CD4-positive, alpha-beta T cell treated with Interleukin-1 beta for 1 hour (primary cell): ENCODE data around the gene HIVEP2.

Experiments used
- DNase-seq, 2 donors: peaks; one replicate each; pipeline ENCODE4 v3.0.0-alpha.2; 2020 to 2022

HIVEP2 gene

DNA sequence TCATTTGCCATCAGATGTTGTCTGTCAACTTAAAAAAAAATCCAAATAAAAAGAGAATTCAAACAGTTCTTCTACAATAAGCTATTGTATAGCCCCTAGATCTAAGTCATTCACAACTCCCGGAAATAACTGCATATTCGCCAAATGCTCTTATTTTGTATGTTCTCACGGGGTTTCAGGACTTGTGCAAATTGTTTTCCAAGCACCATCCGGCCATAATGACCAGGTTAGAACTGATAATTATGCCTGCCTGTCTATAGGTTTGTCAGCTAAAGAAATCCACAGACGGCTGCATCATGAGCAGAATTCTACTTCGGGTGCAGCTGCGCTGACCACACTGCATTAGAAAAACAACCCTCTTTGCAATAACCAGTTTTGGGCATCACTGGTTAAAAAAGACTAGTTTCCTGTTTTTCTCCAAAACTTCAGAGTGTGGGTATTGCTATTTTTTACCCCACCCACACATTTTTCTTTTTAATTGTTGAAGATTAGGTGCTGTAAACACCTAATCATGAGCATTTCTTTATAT is 87.7 kb downstream of the HIVEP2 start:
- peak; percentile 61 to 62 for DNase-seq

DNA sequence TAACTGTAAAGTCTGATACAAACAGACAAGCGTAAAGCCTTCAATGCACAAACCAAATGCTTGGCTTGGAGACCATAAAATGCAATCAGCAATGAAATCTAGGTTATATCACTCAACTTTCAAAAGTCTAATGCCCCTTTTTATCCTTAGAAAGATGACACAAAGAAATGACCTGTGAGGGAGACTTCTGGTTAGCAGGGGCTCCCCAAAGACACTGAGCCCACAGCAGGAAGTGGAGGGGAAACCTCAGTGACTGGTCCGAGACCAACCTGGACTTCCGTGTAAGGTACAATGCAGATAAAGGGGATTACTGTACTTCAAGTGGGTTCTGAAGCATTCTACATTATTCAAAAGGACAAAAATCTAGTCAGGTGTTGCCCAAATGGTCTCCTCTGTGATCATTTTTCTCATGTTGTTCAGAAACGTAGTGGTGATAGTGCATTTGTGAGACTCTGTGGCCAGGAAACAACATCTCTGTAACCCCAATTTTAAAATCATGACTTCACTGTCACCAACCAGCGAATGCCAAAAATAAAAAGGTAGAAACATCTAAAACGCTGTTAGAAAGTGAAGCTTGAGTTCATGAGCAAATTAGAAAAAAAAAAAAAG is 88.2 kb downstream of the HIVEP2 start:
- peak; percentile 58 to 68 for DNase-seq

- no peak for DNase-seq
Observed at GRCh38 chr6:142855893-142856623, 88.9 kb downstream of the HIVEP2 start.

- DNase-seq, result no peak
Observed at GRCh38 chr6:142854589-142855488, 90.1 kb downstream of the HIVEP2 start.

DNA sequence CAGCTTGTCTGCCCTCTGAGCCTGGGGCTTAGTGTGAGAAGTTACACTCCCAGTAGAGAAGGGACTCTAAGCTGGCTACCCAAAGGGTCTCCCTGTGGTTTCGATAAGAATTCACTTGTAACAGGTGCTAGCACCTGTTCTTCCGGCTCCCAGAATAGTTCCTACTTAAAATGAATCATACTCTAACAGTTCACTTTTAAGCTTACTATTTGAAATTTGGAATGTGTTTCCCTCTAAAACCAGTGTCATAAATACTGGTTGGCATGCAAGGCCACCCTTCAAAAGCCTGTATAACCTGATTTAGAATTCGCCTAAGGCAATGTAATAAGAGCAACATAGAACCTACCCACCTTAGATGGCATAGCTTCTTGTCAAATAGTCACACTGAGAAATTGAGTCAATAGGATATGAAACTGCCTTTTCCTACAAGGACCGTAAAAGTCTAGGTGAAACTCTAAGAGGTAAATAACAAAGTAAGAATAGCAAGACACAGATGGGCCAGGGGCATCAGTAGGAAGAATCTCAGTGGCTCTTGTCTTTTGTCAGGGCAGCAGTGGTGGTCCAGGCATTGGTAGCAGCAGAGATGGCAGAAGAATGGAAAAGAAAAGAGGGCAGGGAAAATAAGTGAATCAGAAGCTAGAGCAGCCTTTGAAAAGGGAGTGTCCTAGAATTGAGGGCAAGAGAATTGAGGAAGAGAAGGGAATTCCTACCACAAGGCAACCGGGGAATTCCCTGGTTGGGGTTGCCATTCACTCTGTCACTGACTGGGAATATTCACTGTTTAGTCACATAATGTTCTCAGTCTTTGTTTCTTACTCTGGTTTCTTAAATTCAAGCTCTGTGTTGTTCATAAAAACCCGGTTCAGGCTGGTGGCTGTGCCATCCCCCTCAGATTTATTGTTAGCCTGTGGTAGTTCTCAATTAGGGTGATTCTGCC is 91.5 kb downstream of the HIVEP2 start:
- no peak for DNase-seq

- DNase-seq, result no peak
Observed at GRCh38 chr6:142851601-142852000, 93.4 kb downstream of the HIVEP2 start.

DNA sequence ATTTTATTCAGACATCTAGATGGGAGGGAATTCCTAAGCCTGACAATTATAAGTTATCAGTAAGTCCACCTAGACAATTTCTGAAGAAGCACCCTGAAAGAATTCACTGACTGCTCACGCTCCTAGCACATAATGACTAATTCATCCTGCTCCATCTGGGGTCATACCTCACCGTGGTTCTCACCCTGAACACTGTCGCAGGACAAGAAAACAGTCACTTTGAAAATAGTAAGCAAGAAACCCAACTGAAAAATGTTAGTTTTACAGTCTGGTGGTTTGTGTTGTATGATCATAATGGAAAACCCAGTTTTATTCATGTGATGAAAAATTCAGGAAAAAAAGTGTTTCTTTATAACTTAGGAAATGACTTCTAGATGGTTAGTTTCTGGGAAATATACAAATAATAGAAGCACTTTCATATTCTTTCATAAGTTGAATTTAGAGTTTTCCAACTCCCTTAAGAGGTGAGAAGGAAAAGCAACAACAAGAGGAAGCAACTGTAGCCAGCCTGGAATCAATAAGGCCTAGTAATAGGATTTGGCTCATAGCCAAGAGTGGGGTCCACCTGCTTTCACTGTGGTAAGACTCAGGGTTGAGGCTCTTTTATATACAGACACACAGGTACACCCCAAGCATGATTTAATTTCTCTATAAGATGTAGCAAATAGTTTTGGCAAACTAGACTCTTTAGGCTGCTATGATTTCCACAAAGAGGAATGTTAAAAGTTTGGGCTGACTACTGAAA is 94.1 kb downstream of the HIVEP2 start:
- peak in 1 of 2 donors; percentile 56 for DNase-seq

DNA sequence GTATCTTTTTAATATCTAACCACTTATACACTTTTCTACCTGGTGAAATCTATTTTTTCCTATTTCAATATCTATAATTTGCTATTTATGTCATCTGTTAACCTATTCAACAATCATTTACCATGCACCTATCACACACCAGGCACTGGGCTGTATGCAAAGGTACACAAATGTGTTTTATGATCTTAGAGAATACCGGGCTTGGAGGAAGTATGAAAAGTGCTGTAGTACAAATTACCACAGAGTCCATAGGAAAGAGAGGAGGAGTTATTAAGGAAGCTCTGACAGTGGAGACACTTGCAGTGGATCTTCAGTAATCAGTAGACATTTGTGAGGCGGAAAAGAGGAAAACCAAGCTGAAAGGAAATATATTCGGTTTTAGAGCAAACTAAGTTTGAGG is 96.0 kb downstream of the HIVEP2 start:
- no peak for DNase-seq

DNA sequence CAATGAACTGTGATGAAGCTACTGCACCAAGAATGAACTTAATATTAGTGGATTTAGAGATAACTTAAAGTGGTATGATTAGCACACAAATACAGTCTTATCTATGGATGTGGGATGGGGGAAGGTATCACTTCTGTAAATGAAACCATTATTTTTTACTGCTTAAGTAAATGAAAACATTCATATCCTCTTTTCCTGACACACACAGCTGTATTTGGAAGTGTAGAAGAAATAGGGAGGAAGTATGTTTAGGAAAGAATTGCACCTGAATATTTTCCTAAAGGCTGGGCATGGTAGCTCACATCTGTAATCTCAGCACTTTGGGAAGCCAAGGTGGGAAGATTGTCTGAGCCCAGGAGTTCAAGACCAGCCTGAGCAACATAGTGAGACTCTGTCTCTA is 96.8 kb downstream of the HIVEP2 start:
- no peak for DNase-seq

- DNase-seq, result no peak
Observed at GRCh38 chr6:142846883-142847287, 98.1 kb downstream of the HIVEP2 start.

DNA sequence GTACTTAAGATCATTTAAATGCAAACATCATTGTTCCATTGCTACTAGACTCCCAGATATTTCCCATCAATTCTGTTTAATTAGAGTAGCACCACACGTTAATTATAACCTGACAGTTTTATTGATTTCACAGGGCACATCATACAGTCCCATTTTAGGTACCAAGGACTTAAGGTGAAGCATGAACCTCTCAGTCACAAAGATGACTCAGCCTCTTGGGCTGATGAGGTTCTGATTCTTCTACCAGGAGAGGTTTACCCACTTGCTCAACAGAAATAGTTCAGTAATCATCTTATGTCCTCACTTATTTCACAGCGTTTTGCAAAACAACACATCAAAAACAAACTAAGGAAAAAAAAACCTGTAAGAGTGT is 98.5 kb downstream of the HIVEP2 start:
- no peak for DNase-seq

- DNase-seq, result peak; percentile 71 to 73
Observed at GRCh38 chr6:142845624-142846458, 99.1 kb downstream of the HIVEP2 start.

GRCh38 chr6:142845143-142845571 is 99.8 kb downstream of the HIVEP2 start:
- peak in 1 of 2 donors; percentile 51 for DNase-seq

- no peak for DNase-seq
Observed at GRCh38 chr6:142844065-142844755, 100.8 kb downstream of the HIVEP2 start.

DNA sequence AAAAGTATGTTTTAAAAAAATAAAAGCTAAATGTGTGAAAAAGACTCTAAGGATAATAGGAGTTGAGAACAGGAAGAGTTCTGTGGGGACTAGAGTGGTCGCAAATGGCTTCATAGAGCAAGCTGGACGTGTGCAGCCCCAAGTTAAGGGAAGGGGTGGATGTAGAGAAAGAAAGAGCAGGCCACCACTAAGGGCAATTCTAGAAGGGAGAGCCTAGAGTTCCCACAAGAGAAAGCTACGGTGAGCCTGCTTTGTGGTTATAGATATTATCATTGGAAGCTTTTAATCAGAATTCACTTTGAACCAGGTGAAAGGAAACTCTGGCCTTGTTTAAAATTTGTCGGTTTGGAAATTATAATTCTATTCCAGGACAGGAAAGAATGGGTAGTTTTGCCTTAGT is 101.6 kb downstream of the HIVEP2 start:
- no peak for DNase-seq

DNA sequence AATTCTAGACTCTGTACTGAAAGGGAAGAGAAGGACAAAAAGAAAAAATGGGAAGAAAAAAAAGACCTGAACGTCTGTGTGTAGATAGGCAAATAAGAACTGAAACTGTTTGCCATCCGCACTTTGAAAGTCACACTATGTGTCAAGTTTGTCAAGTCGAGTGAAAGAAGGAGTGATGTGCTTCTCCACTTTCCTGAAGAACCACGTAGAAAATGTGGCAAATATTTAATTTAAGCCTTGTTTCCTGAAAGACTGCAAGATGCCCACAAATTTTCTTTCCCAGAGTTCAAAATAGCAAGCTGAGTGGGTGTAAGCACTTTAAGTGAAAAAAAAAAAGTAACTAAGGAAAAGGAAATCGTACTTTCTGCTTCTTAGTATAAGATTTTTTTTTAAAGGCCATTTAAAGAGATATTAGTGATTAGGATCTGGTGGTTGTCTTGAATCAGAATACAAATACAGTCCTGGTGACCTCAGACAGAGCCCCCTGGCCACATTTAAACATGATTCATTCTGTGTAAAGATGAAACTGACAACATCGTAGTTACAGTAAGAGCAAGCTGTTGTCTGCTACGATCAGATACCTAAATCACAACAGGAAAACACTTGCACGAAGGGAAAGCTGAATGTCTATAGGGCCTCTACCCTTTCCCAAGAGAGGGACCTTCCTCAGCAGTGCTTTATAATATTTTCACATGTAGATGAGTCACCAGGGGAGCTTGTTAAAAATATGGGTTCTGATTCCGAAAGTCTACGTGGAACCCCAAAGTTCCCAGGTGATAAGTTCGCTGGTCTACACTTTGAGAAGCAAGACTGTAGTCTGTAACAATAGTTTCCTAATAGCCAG is 102.3 kb downstream of the HIVEP2 start:
- peak; percentile 49 to 78 for DNase-seq

DNA sequence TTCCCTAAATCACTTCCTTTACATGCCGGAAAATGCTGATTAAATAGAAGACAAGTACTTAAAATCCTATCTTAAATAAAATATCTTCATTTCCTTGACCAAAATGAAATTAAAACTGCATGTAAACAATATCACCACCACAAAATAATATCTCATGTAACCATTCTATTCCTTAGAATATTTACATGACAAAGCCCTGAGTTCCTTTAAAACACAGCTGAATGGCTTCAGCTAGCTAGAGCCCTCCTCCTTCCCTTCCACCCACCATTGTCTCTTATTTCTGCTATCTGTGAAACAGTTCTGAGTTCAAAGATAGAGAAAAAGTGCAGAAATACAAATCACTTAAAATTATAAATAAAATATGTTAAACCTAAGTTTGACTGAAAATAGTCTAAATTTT is 103.1 kb downstream of the HIVEP2 start:
- no peak for DNase-seq

DNA sequence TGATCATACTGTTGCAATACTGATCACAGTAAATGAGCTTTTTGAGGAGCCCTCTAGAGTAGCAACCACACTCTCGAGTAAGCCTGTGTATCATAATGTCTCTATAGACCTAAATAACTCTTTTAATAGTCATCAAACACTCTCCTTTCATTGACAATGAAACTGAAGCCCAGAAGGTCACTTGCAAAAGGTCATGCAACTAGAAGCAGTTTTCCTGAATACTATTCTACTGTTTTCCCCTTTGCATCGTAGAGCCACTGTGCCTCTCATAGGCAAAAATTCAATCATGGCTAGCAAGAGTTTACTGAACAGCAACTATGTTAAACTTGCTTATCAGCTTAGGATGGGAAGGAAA is 105.3 kb downstream of the HIVEP2 start:
- no peak for DNase-seq
